Activated CD8-positive, alpha-beta T cell treated with anti-CD3 and anti-CD28 coated beads, Interleukin-2, amount 10 ng/mL, durations not matched to agents 7 days and 5 days (primary cell): Measurements from ENCODE around the gene FAM193A. TPM values are rescaled to one million over a fixed set of nuclear protein-coding genes. Genes with fewer than 3 reads are reported as not detected.
A peak's percentile ranks its signal among the peaks of the same experiment; 100 is the strongest.

Experiments used
- ATAC-seq: fragments of 150-1000 bp; cut with Tn5 transposase; one replicate; pipeline ENCODE4 v1.10.0; 2021; ENCODE audit warnings: moderate library complexity
- CTCF ChIA-PET: fragments of 350-600 bp; sonication (Branson Sonifier 250); formaldehyde crosslinking; loops from one replicate; lab custom pipeline; 2021; ENCODE audit warnings: antibody characterized with exemption; lab: Charles Lee
- POLR2A ChIA-PET: fragments of 350-600 bp; sonication (Branson Sonifier 250); formaldehyde crosslinking; loops from one replicate; lab custom pipeline; 2021; ENCODE audit warnings: antibody characterized with exemption; lab: Charles Lee
- DNase-seq: peaks from one replicate; pipeline ENCODE4 v3.0.0-alpha.2; 2020
- H3K27ac Mint-ChIP-seq: one replicate; pipeline ENCODE4 v1.8.0; 2021; ENCODE audit warnings: mild to moderate bottlenecking, mixed read lengths
- H3K27me3 Mint-ChIP-seq: one replicate; pipeline ENCODE4 v1.8.0; 2021; ENCODE audit warnings: low read depth, mixed read lengths
- H3K36me3 Mint-ChIP-seq: one replicate; pipeline ENCODE4 v1.8.0; 2021; ENCODE audit warnings: low read depth, mixed read lengths
- H3K4me1 Mint-ChIP-seq: one replicate; pipeline ENCODE4 v1.8.0; 2021; ENCODE audit warnings: low read depth, mixed read lengths
- H3K4me3 Mint-ChIP-seq: one replicate; pipeline ENCODE4 v1.8.0; 2021; ENCODE audit warnings: mild to moderate bottlenecking, mixed read lengths
- H3K9me3 Mint-ChIP-seq: one replicate; pipeline ENCODE4 v1.8.0; 2022; ENCODE audit warnings: mixed read lengths; ENCODE audit not compliant: insufficient read depth
- total RNA-seq, 2 experiments: library from RNA; stranded (reverse); gene quantifications; one replicate each; pipeline ENCODE4 v1.2.3, GENCODE V29; 2021

Gene FAM193A
- total RNA-seq, 2 experiments from 2014 or later, result 31.9 to 33.0 TPM

GRCh38 chr4:2688697-2689096 is 152.2 kb downstream of the FAM193A start:
- H3K27ac Mint-ChIP-seq, result no peak overlapping the region
- ATAC-seq, result no peak
- no peak overlapping the region for H3K4me3 Mint-ChIP-seq
- POLR2A ChIA-PET, result no interaction called here
- DNase-seq, result no peak
- H3K27me3 Mint-ChIP-seq, result no peaks in the 10 kb centered on the region
- CTCF ChIA-PET, result no interaction called here
- peaks cover 12% of the 10 kb centered on the region for H3K4me1 Mint-ChIP-seq
- no peaks in the 10 kb centered on the region for H3K9me3 Mint-ChIP-seq
- peaks cover 47% of the 10 kb centered on the region for H3K36me3 Mint-ChIP-seq

GRCh38 chr4:2689114-2689513 is 152.7 kb downstream of the FAM193A start:
- ATAC-seq (no peak), DNase-seq (no peak)
- ChIA-PET POLR2A (no interaction called here), CTCF (no interaction called here)
- H3K9me3 Mint-ChIP-seq, result no peaks in the 10 kb centered on the region
- H3K27ac Mint-ChIP-seq, result no peak overlapping the region
- H3K4me3 Mint-ChIP-seq, result no peak overlapping the region
- H3K4me1 Mint-ChIP-seq, result peaks cover 12% of the 10 kb centered on the region
- H3K27me3 Mint-ChIP-seq, result no peaks in the 10 kb centered on the region
- peaks cover 46% of the 10 kb centered on the region for H3K36me3 Mint-ChIP-seq

DNA sequence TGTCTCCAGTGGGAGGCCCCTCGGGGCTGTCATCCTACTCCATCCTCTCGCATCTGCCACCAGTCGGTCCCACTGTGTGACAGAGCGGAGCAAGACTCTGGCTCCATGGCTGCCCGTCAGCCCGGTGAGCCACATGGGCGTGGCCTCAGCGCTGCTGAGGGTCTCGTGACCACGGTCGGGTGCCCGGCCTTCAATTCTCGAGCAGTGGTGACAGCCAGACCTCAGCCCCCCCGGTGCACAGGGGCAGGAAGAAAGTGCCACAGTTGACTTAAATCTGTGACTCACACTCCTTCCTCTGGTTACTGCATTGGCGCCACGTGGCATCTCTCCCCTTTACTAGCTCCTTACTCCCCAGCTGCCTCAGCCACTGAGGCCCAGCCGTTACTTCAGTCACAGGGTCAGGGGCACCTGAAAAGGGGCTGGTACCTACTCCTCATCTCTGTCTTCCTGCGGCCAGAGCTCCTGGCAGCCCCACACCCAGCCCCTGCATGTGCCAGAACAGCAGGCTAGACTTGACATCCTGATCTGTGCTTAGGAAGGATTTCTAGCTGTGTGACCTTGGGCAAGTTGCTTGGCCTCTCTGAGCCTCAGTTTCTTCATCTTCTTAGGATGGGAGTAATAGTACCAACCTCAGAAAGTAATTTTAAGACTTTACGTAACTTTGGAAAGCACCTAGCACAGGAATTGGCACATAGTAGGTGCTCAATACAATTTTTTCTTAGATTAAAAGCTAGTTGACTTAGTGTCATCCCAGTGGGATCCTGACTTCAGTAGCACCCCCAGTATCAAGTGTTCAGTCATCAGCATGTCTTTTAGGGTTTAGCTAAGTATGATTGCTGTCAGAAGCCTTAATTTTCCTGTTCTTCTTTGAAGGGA is 153.6 kb downstream of the FAM193A start:
- Mint-ChIP-seq H3K4me3 (no peak overlapping the region), H3K4me1 (peaks cover 12% of the 10 kb centered on the region), H3K36me3 (peaks cover 47% of the 10 kb centered on the region), H3K27ac (peak overlapping the region; percentile 64), H3K9me3 (no peaks in the 10 kb centered on the region), H3K27me3 (no peaks in the 10 kb centered on the region)
- ChIA-PET CTCF (interaction anchor here (1.1 kb wide), 1 partner anchor 16 kb away, joined by 4 read pairs; no protein-coding TSS in a partner anchor), POLR2A (no interaction called here)
- DNase-seq, result peak; percentile 42
- ATAC-seq, result peak; percentile 58

GRCh38 chr4:2691313-2691712 is 154.9 kb downstream of the FAM193A start:
- ATAC-seq, result no peak
- H3K4me3 Mint-ChIP-seq, result no peak overlapping the region
- H3K27ac Mint-ChIP-seq, result peak overlapping the region; percentile 48
- no peaks in the 10 kb centered on the region for H3K27me3 Mint-ChIP-seq
- no peak for DNase-seq
- peaks cover 12% of the 10 kb centered on the region for H3K4me1 Mint-ChIP-seq
- ChIA-PET POLR2A (no interaction called here), CTCF (no interaction called here)
- no peaks in the 10 kb centered on the region for H3K9me3 Mint-ChIP-seq
- H3K36me3 Mint-ChIP-seq, result peaks cover 49% of the 10 kb centered on the region

GRCh38 chr4:2691952-2692435 is 155.5 kb downstream of the FAM193A start:
- POLR2A ChIA-PET, result no interaction called here
- DNase-seq, result no peak
- CTCF ChIA-PET, result no interaction called here
- no peaks in the 10 kb centered on the region for H3K9me3 Mint-ChIP-seq
- ATAC-seq, result no peak
- H3K4me3 Mint-ChIP-seq, result no peak overlapping the region
- peaks cover 56% of the 10 kb centered on the region for H3K36me3 Mint-ChIP-seq
- H3K27ac Mint-ChIP-seq, result no peak overlapping the region
- H3K27me3 Mint-ChIP-seq, result no peaks in the 10 kb centered on the region
- peaks cover 12% of the 10 kb centered on the region for H3K4me1 Mint-ChIP-seq

- ChIA-PET POLR2A (no interaction called here), CTCF (no interaction called here)
- Mint-ChIP-seq H3K4me1 (peaks cover 10% of the 10 kb centered on the region), H3K27me3 (no peaks in the 10 kb centered on the region), H3K9me3 (no peaks in the 10 kb centered on the region), H3K4me3 (no peak overlapping the region), H3K36me3 (peaks cover 57% of the 10 kb centered on the region), H3K27ac (no peak overlapping the region)
- ATAC-seq (no peak), DNase-seq (no peak)
Observed at GRCh38 chr4:2694691-2695090, 158.2 kb downstream of the FAM193A start.

DNA sequence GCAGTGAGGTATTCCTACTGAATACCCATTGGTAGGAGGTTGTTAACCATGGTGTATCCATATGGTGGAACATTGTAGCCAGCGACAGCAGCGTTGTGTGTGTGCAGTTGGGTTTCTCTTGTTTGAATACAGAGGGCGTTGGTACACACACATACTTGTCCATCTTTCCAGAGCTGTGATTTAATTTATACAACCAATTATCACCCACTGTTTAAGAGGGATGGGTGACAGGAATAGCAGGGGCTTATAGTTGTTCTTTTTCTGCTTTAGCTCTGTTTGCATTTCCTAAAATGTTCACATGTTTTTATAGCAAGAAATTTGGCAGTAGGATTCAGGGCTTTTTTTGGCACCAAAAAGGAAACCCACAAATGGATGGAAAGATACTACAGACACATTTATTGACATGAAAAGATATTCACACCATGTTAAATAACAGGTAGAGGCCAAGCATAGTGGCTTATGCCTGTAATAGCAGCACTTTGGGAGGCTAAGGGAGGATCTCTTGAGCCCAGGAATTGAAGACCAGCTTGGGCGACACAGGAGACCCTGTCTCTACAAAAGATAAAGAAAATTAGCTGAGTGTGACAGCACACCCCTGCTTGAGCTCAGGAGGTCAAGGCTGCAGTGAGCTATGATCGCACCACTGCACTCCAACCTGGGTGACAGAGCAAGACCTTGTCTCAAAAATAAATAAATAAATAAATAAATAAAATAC is 159.1 kb downstream of the FAM193A start:
- ChIA-PET CTCF (interaction anchor here (1.2 to 1.3 kb wide), 2 partner anchors 10 to 12 kb away, joined by 3 read pairs; no protein-coding TSS in a partner anchor), POLR2A (no interaction called here)
- no peaks in the 10 kb centered on the region for H3K9me3 Mint-ChIP-seq
- no peak for ATAC-seq
- peaks cover 2% of the 10 kb centered on the region for H3K4me1 Mint-ChIP-seq
- no peak overlapping the region for H3K4me3 Mint-ChIP-seq
- peaks cover 58% of the 10 kb centered on the region for H3K36me3 Mint-ChIP-seq
- no peak for DNase-seq
- no peaks in the 10 kb centered on the region for H3K27me3 Mint-ChIP-seq
- no peak overlapping the region for H3K27ac Mint-ChIP-seq

- Mint-ChIP-seq H3K27me3 (no peaks in the 10 kb centered on the region), H3K9me3 (no peaks in the 10 kb centered on the region), H3K36me3 (peaks cover 56% of the 10 kb centered on the region), H3K4me3 (no peak overlapping the region), H3K4me1 (no peaks in the 10 kb centered on the region), H3K27ac (no peak overlapping the region)
- CTCF ChIA-PET, result interaction anchor here (1.2 kb wide), 1 partner anchor 13 kb away, joined by 3 read pairs; no protein-coding TSS in a partner anchor
- POLR2A ChIA-PET, result no interaction called here
- DNase-seq, result no peak
- no peak for ATAC-seq
Observed at GRCh38 chr4:2696423-2696822, 160.0 kb downstream of the FAM193A start.

- H3K4me1 Mint-ChIP-seq, result no peaks in the 10 kb centered on the region
- no peak overlapping the region for H3K27ac Mint-ChIP-seq
- no peaks in the 10 kb centered on the region for H3K27me3 Mint-ChIP-seq
- ChIA-PET POLR2A (no interaction called here), CTCF (no interaction called here)
- no peak for ATAC-seq
- no peak overlapping the region for H3K4me3 Mint-ChIP-seq
- H3K36me3 Mint-ChIP-seq, result peaks cover 62% of the 10 kb centered on the region
- DNase-seq, result no peak
- H3K9me3 Mint-ChIP-seq, result no peaks in the 10 kb centered on the region
Observed at GRCh38 chr4:2697995-2698414, 161.6 kb downstream of the FAM193A start.

- Mint-ChIP-seq H3K27me3 (no peaks in the 10 kb centered on the region), H3K27ac (no peak overlapping the region), H3K9me3 (no peaks in the 10 kb centered on the region), H3K4me1 (no peaks in the 10 kb centered on the region), H3K4me3 (no peak overlapping the region), H3K36me3 (peaks cover 61% of the 10 kb centered on the region)
- ChIA-PET POLR2A (no interaction called here), CTCF (no interaction called here)
- ATAC-seq, result no peak
- DNase-seq, result no peak
Observed at GRCh38 chr4:2698504-2698903, 162.1 kb downstream of the FAM193A start.

- ChIA-PET POLR2A (no interaction called here), CTCF (no interaction called here)
- Mint-ChIP-seq H3K4me3 (no peak overlapping the region), H3K9me3 (no peaks in the 10 kb centered on the region), H3K27me3 (no peaks in the 10 kb centered on the region), H3K36me3 (peaks cover 56% of the 10 kb centered on the region), H3K4me1 (no peaks in the 10 kb centered on the region), H3K27ac (no peak overlapping the region)
- DNase-seq (no peak), ATAC-seq (no peak)
Observed at GRCh38 chr4:2698951-2699505, 162.6 kb downstream of the FAM193A start.

DNA sequence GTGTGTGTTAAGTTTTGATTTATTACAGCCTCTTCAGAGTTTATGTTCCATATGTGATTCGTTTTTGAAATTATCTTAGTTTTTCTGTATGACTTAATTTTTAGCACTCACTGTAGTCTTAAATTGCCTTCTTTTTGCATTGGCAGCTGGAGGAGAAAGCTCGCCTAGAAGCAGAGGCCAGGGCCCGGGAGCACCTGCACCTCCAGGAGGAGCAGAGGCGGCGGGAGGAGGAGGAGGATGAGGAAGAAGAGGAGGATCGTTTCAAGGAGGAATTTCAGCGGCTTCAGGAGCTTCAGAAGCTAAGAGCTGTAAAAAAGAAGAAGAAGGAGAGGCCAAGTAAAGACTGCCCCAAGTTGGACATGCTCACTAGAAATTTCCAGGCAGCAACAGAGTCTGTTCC is 163.1 kb downstream of the FAM193A start:
- ChIA-PET CTCF (no interaction called here), POLR2A (no interaction called here)
- ATAC-seq, result no peak
- H3K9me3 Mint-ChIP-seq, result no peaks in the 10 kb centered on the region
- H3K27ac Mint-ChIP-seq, result no peak overlapping the region
- H3K4me1 Mint-ChIP-seq, result no peaks in the 10 kb centered on the region
- DNase-seq, result no peak
- no peak overlapping the region for H3K4me3 Mint-ChIP-seq
- no peaks in the 10 kb centered on the region for H3K27me3 Mint-ChIP-seq
- peaks cover 56% of the 10 kb centered on the region for H3K36me3 Mint-ChIP-seq
